Mucosa of descending colon (tissue), 3 donors: ENCODE data around the gene AQP2. TPM values are rescaled to one million over a fixed set of nuclear protein-coding genes. Genes with fewer than 3 reads are reported as not detected.

ENCODE experiments used
- ATAC-seq: fragments of 200-7000 bp; cut with Tn5 transposase; one replicate; pipeline ENCODE4 v1.9.1; 2020; ENCODE audit warnings: mild to moderate bottlenecking, moderate library complexity
- DNase-seq, 3 donors: peaks; one replicate each; pipeline ENCODE4 v3.0.0-alpha.2; 2020
- H3K36me3 ChIP-seq: fragments of 200-600 bp; one replicate; pipeline ENCODE4 v1.8.0; 2021; ENCODE audit warnings: low read depth, mild to moderate bottlenecking
- H3K4me1 ChIP-seq: fragments of 200-600 bp; one replicate; pipeline ENCODE4 v1.8.0; 2021; ENCODE audit warnings: low read depth, mild to moderate bottlenecking
- H3K4me3 ChIP-seq: fragments of 200-600 bp; one replicate; pipeline ENCODE4 v1.8.0; 2021; ENCODE audit warnings: mild to moderate bottlenecking
- H3K9me3 ChIP-seq: fragments of 200-600 bp; one replicate; pipeline ENCODE4 v1.8.0; 2021; ENCODE audit warnings: mild to moderate bottlenecking
- intact Hi-C, 2 donors: fragments of 100-400 bp; cut with DNase I in 1 of 2; cut with micrococcal nuclease in 1 of 2; formaldehyde crosslinking; loops; one replicate each; pipeline versions ENCODE4 v1.11.0 to v1.11.1; 2022; cut with DNase I, micrococcal nuclease
- long read RNA-seq, 2 donors: library from polyadenylated mRNA; unstranded; transcript quantifications; one replicate each; pipeline ENCODE4 v2.0.0, GENCODE V29; 2019 to 2021
- total RNA-seq, 3 donors: library from RNA; stranded (reverse); fragmentation: NEBNext Ultra II Directional in 2 of 3; extraction: Animal tissue kit (Norgen Biotek cat#: 25700) in 2 of 3; gene quantifications; one replicate each; pipeline versions ENCODE4 v1.2.1 to v1.2.4, GENCODE V29; 2021 to 2023
- TF ChIP-seq, protein P1 (sequence below): fragments of 200-600 bp; IDR thresholded peaks from one replicate; pipeline ENCODE4 v1.8.0; 2022; ENCODE audit warnings: antibody characterized with exemption, mild to moderate bottlenecking
- donor health status: DM: no; HTN: no; CAD: no; lungs with moderate emphysema.
- donor health status: DM: no; HTN: no; CAD: no.
- donor health status: DM: no; HTN: yes; CAD: no.

Gene AQP2
- total RNA-seq, result not detected
- long read RNA-seq, donor 1, result 0 reads
- long read RNA-seq, donor 2, result 0 reads

- DNase-seq (no peak), ATAC-seq (no peak)
- no peak within 1 kb of the TSS for H3K4me3 ChIP-seq
- TF ChIP-seq, protein P1, sequence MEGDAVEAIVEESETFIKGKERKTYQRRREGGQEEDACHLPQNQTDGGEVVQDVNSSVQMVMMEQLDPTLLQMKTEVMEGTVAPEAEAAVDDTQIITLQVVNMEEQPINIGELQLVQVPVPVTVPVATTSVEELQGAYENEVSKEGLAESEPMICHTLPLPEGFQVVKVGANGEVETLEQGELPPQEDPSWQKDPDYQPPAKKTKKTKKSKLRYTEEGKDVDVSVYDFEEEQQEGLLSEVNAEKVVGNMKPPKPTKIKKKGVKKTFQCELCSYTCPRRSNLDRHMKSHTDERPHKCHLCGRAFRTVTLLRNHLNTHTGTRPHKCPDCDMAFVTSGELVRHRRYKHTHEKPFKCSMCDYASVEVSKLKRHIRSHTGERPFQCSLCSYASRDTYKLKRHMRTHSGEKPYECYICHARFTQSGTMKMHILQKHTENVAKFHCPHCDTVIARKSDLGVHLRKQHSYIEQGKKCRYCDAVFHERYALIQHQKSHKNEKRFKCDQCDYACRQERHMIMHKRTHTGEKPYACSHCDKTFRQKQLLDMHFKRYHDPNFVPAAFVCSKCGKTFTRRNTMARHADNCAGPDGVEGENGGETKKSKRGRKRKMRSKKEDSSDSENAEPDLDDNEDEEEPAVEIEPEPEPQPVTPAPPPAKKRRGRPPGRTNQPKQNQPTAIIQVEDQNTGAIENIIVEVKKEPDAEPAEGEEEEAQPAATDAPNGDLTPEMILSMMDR, result no peak
- intact Hi-C loops, result no loop called here
- no peaks in the 10 kb centered on the region for H3K36me3 ChIP-seq
- H3K4me1 ChIP-seq, result no peaks in the 10 kb centered on the region
- H3K9me3 ChIP-seq, result no peaks in the 10 kb centered on the region
These were observed at the start of gene AQP2 for GRCh38 chr12:49950273-49951251. AQP2 (plus strand) TSS chr12:49950737; CDS start chr12:49950831, 94 bp downstream.

GRCh38 chr12:49901026-49901425, 49.5 kb upstream of the AQP2 start:
- intact Hi-C loops, result no loop called here
- Histone ChIP-seq H3K9me3 (no peaks in the 10 kb centered on the region), H3K4me3 (no peak overlapping the region), H3K4me1 (no peaks in the 10 kb centered on the region), H3K36me3 (no peaks in the 10 kb centered on the region)
- TF ChIP-seq, protein P1, result no peak
- ATAC-seq, result no peak
- no peak for DNase-seq

DNA sequence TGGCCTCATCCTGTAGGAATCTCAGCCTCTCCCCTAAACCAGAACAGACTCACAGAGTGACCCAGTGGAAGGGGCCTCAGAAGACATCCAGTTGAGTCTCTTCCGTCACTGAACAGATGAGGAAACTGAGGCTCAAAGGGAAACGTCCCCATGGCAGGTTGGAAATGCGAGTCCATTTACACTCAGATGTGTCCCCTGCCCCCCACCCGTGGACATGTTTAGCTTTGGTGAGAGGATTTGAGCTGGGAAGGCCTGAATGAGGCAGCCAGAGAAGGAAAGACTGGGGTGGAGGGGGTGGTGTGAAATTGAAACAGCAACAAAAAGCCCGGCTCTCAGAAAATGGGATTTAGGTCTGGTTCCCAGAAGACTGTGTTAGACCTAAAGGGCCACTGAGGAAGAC, 48.6 kb upstream of the AQP2 start:
- TF ChIP-seq, protein P1, result no peak
- ATAC-seq (no peak), DNase-seq (no peak)
- no peaks in the 10 kb centered on the region for H3K4me1 ChIP-seq
- no peaks in the 10 kb centered on the region for H3K36me3 ChIP-seq
- H3K4me3 ChIP-seq, result no peak overlapping the region
- intact Hi-C loops, result no loop called here
- H3K9me3 ChIP-seq, result no peaks in the 10 kb centered on the region

DNA sequence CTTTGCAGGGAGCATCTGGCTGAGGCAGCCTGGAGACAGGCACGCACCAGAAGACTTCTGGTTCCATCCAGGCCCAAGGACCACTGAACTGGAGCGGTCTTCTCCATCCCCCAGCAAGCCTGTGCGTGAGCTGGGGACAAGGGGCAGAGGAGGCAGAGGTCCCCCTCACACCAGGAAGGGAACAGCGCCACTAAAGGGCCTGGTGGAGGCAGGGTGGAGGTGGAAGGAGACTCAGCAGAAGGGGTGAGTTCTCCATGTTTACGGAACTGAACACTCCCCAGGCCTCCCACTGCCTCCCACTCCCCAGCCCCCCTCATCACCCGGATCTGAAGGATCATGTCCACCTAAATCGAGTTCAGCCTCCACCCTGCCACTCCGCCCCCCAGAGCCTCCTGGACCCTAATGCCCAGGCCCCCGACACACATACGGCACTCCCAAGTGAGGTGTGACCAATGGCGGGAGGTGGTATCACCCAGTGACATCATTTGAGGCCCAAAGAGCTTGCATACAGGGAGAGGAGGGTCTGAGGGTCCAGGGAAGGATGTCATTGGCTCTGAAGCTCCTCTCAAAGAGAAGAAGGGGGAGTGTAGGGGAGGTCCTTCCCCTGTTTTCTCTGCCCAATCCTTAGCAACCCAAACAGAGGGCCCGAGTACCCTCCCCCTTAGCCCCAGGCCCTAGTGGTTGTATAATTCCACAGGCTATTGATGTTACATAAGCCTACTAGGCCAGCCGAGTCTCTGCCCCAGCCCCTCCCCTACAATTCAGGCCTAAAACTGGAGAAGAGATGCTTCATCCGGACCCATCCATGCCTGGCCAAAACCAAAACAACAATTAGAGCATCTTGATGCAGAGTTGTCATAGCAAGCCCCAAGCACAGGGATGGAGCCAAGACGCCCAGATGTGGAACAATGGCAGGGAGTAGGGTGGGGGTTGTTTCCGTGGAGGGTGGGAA, 47.9 kb upstream of the AQP2 start:
- H3K36me3 ChIP-seq, result no peaks in the 10 kb centered on the region
- DNase-seq (no peak), ATAC-seq (no peak)
- intact Hi-C loops, result no loop called here
- no peaks in the 10 kb centered on the region for H3K9me3 ChIP-seq
- TF ChIP-seq, protein P1, result no peak
- H3K4me1 ChIP-seq, result no peaks in the 10 kb centered on the region
- no peak overlapping the region for H3K4me3 ChIP-seq

DNA sequence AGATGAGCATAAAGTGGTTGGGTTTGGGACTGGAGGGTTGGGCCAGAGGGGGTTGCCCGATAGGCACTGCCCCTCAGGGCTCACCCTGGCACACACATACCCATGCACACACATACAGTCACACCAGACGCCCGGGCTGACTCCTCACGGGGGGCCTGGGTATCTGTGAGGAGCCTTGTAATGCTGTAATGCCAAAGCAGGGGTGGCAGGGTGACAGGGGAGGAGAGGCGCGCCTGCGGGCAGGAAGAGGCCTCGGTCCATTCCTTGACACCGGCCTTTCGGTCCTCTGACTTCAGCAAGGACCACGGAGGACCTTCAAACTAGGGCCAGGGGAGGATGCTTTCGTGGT, 47.2 kb upstream of the AQP2 start:
- no peak for ATAC-seq
- Histone ChIP-seq H3K9me3 (no peaks in the 10 kb centered on the region), H3K4me1 (no peaks in the 10 kb centered on the region), H3K36me3 (no peaks in the 10 kb centered on the region), H3K4me3 (no peak overlapping the region)
- intact Hi-C loops, result no loop called here
- DNase-seq, result no peak
- TF ChIP-seq, protein P1, result no peak
